Loucy (cell line): ENCODE measurements around the gene CD320.

Experiments used
- CTCF ChIP-seq: fragments of 200-600 bp; sonication (generic); conservative IDR thresholded peaks from 2 replicates; pipeline ENCODE4 v1.5.1; 2014; ENCODE audit warnings: mild to moderate bottlenecking, antibody characterized with exemption, low read length
- EZH2phosphoT487 ChIP-seq: fragments of 200-600 bp; IDR thresholded peaks from 2 replicates; pipeline ENCODE4 v1.6.1; 2018; ENCODE audit warnings: antibody characterized with exemption, mild to moderate bottlenecking, moderate library complexity, borderline replicate concordance

GRCh38 chr19:8340341-8341096 lies 32.4 kb upstream of the CD320 start:
- TF ChIP-seq CTCF (no peak), EZH2phosphoT487 (no peak)
